HG02938 (cell line): ENCODE data around the gene SRRM3.
"Not testable (repeated sequence)": the region's sequence is repeated elsewhere in the genome, so short reads cannot be mapped to it uniquely, and the experiment has no call there.

ENCODE experiments used
- ATAC-seq: cut with Tn5 transposase; IDR thresholded peaks from one replicate; pipeline ENCODE4 v1.9.1; 2021; ENCODE audit warnings: mild to moderate bottlenecking, moderate library complexity; ENCODE audit not compliant: unreplicated experiment

Gene SRRM3

GRCh38 chr7:76261931-76262330 lies 60.2 kb downstream of the SRRM3 start:
- ATAC-seq, result no peak

GRCh38 chr7:76262683-76263402 lies 61.1 kb downstream of the SRRM3 start:
- peak; percentile 56 for ATAC-seq

- no peak for ATAC-seq
Observed at GRCh38 chr7:76265299-76265698, 63.6 kb downstream of the SRRM3 start.

- no peak for ATAC-seq
Observed at GRCh38 chr7:76267107-76267893, 65.6 kb downstream of the SRRM3 start.

GRCh38 chr7:76267894-76268183 lies 66.1 kb downstream of the SRRM3 start:
- no peak for ATAC-seq

GRCh38 chr7:76268376-76268775 lies 66.7 kb downstream of the SRRM3 start:
- ATAC-seq, result no peak

GRCh38 chr7:76269895-76270294 lies 68.2 kb downstream of the SRRM3 start:
- no peak for ATAC-seq

- not testable (repeated sequence) for ATAC-seq
Observed at GRCh38 chr7:76271384-76271783, 69.7 kb downstream of the SRRM3 start.

- no peak for ATAC-seq
Observed at GRCh38 chr7:76272142-76272541, 70.4 kb downstream of the SRRM3 start.

- ATAC-seq, result peak; percentile 62
Observed at GRCh38 chr7:76272851-76273497, 71.3 kb downstream of the SRRM3 start.

GRCh38 chr7:76273503-76273902 lies 71.8 kb downstream of the SRRM3 start:
- ATAC-seq, result no peak

GRCh38 chr7:76278540-76278939 lies 76.8 kb downstream of the SRRM3 start:
- ATAC-seq, result no peak

- ATAC-seq, result no peak
Observed at GRCh38 chr7:76280408-76280807, 78.7 kb downstream of the SRRM3 start.

GRCh38 chr7:76281006-76281705 lies 79.5 kb downstream of the SRRM3 start:
- no peak for ATAC-seq

GRCh38 chr7:76281706-76282343 lies 80.1 kb downstream of the SRRM3 start:
- no peak for ATAC-seq

GRCh38 chr7:76282344-76283253 lies 80.9 kb downstream of the SRRM3 start:
- no peak for ATAC-seq

GRCh38 chr7:76283254-76284159 lies 81.8 kb downstream of the SRRM3 start:
- no peak for ATAC-seq

- ATAC-seq, result no peak
Observed at GRCh38 chr7:76285604-76286374, 84.1 kb downstream of the SRRM3 start.
